Panc1 (cell line): ENCODE data around the gene MACROD1. TPM values are rescaled to one million over a fixed set of nuclear protein-coding genes. Genes with fewer than 3 reads are reported as not detected.

ENCODE experiments used
- ATAC-seq: fragments of 200-7000 bp; cut with Tn5 transposase; 2 replicates; pipeline ENCODE4 v1.9.1; 2020; ENCODE audit warnings: mild to moderate bottlenecking, moderate library complexity
- BruUV-seq: library from RNA; stranded (reverse); fragments of 400-500 nt; replicated peaks from 2 replicates; lab custom pipeline; 2021; lab: Mats Ljungman, UMichigan
- CTCF ChIA-PET: fragments of 300-600 bp; sonication (Branson Sonifier 250); formaldehyde crosslinking; loops from one replicate; lab custom pipeline; 2022; ENCODE audit warnings: antibody characterized with exemption; lab: Charles Lee
- POLR2A ChIA-PET: fragments of 300-600 bp; sonication (Branson Sonifier 250); formaldehyde crosslinking; loops from one replicate; lab custom pipeline; 2022; ENCODE audit warnings: antibody characterized with exemption; lab: Charles Lee
- DNase-seq: peaks from one replicate; pipeline ENCODE4 v3.0.0-alpha.2; 2010; ENCODE audit warnings: low read depth, low spot score
- H3K27ac ChIP-seq: 2 replicates; pipeline ENCODE4 v1.5.1; 2011; ENCODE audit warnings: mild to moderate bottlenecking, low read length, inconsistent platforms
- H3K27me3 ChIP-seq: fragments of 200-500 bp; sonication (Bioruptor generic); 2 replicates; pipeline ENCODE4 v1.6.0; 2014; ENCODE audit warnings: low read length, inconsistent platforms; ENCODE audit not compliant: control insufficient read depth, insufficient read depth
- H3K36me3 ChIP-seq: fragments of 200-500 bp; sonication (Bioruptor generic); 2 replicates; pipeline ENCODE4 v1.5.1; 2014; ENCODE audit warnings: inconsistent platforms, mild to moderate bottlenecking, low read length, moderate library complexity; ENCODE audit not compliant: control insufficient read depth, insufficient read depth
- H3K4me1 ChIP-seq: 2 replicates; pipeline ENCODE4 v1.5.1; 2011; ENCODE audit warnings: inconsistent platforms, mild to moderate bottlenecking, low read length, moderate library complexity; ENCODE audit not compliant: control insufficient read depth, insufficient read depth
- H3K4me3 ChIP-seq, 2 experiments: 2 replicates each; pipeline ENCODE4 v1.5.1; 2011 to 2012; ENCODE audit warnings: low read depth in 2 of 2, low read length in 2 of 2, mild to moderate bottlenecking in 2 of 2, inconsistent platforms in 1 of 2, moderate library complexity in 1 of 2
- H3K9me3 ChIP-seq: fragments of 200-500 bp; sonication (Bioruptor generic); 2 replicates; pipeline ENCODE4 v1.5.1; 2014; ENCODE audit warnings: low read depth, mild to moderate bottlenecking, inconsistent platforms, low read length, moderate library complexity; ENCODE audit not compliant: control insufficient read depth, insufficient read depth
- POLR2AphosphoS5 ChIP-seq: IDR thresholded peaks from 2 replicates; pipeline ENCODE4 v1.6.1; 2012; ENCODE audit warnings: mild to moderate bottlenecking, low read depth, low read length, moderate library complexity
- SIN3A ChIP-seq: IDR thresholded peaks from 2 replicates; pipeline ENCODE4 v1.6.1; 2012; ENCODE audit warnings: low read depth, mild to moderate bottlenecking, low read length, moderate library complexity, borderline replicate concordance; ENCODE audit not compliant: insufficient read depth
- TCF7L2 ChIP-seq: IDR thresholded peaks from 2 replicates; pipeline ENCODE4 v1.6.1; 2011; ENCODE audit warnings: mild to moderate bottlenecking, low read depth, low read length, inconsistent platforms
- in situ Hi-C: cut with HindIII; loops from 2 replicates; pipeline ENCODE4 v1.10.0; 2016; ENCODE audit warnings: low sequenced_read_pairs, low pct_unique_long_range_greater_than_20kb
- intact Hi-C: fragments of 100-400 bp; cut with micrococcal nuclease; formaldehyde crosslinking; loops from one replicate; pipeline ENCODE4 v1.10.0; 2022; ENCODE audit not compliant: unreplicated experiment
- total RNA-seq: library from RNA; stranded (reverse); gene quantifications from one replicate; pipeline ENCODE4 v1.2.1, GENCODE V29; 2021; ENCODE audit not compliant: unreplicated experiment
- TF ChIP-seq, protein P1 (sequence below), 2 experiments: IDR thresholded peaks; 2 replicates each; pipeline ENCODE4 v1.6.1; 2011 to 2012; ENCODE audit warnings: low read depth in 2 of 2, control low read depth in 1 of 2, low read length in 1 of 2, mild to moderate bottlenecking in 1 of 2, moderate library complexity in 1 of 2; ENCODE audit not compliant: insufficient read depth in 1 of 2
- TF ChIP-seq, protein P2 (sequence below): fragments of 450-650 bp; IDR thresholded peaks from 2 replicates; pipeline ENCODE4 v1.5.1; 2017; ENCODE audit warnings: mild to moderate bottlenecking

The MACROD1 gene
- total RNA-seq, 1 experiment from 2014 or later, result 16.8 TPM

DNA sequence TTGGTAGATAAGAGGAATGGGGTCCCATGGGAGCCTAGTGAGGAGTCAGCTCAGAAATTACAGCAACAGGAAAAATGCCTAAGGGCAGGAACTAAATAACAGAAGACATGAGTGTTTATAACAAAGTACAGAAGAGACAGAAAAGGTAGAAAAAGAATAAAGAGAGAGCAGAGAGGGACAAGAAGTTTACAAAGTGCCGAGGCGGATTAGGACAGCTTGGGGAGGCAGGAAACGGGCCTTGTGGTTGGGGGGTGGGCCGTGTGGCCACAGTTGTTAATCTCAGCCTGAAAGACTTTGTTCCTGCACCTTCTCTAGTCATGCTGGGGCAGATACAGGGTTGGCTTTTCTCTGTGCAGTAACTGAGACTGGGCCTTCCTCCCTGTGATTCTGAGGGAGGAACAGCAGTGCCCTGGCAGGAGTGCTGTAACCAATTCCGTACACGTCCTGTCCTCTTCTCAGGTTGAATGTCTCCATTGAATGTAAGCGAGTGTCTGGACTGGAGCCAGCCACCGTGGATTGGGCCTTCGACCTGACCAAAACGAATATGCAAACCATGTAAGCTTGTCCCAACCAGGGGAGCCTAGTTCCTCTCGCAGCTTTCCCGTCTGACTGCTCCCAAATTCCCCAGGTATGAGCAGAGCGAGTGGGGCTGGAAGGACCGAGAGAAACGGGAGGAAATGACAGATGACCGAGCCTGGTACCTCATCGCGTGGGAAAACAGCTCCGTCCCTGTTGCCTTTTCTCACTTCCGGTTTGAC, 214.0 kb downstream of the MACROD1 start:
- intact Hi-C loops (no loop called here), in situ Hi-C loops (no loop called here)
- ChIA-PET POLR2A (interaction anchor here (0.6 kb wide), 1 partner anchor 120 kb away, joined by 18 read pairs; no protein-coding TSS in a partner anchor), CTCF (interaction anchor here (0.6 kb wide), 1 partner anchor 195 kb away, joined by 4 read pairs; no protein-coding TSS in a partner anchor)
- Histone ChIP-seq H3K9me3 (no peaks in the 10 kb centered on the region), H3K27ac (no peak overlapping the region), H3K4me3 (no peak overlapping the region), H3K4me1 (no peaks in the 10 kb centered on the region), H3K27me3 (no peaks in the 10 kb centered on the region), H3K36me3 (peaks cover 10% of the 10 kb centered on the region; the same call in 1 of the 2 replicates)
- no TSS peak for BruUV-seq
- DNase-seq (no peak), ATAC-seq (no peak)
- TF ChIP-seq, protein P1, sequence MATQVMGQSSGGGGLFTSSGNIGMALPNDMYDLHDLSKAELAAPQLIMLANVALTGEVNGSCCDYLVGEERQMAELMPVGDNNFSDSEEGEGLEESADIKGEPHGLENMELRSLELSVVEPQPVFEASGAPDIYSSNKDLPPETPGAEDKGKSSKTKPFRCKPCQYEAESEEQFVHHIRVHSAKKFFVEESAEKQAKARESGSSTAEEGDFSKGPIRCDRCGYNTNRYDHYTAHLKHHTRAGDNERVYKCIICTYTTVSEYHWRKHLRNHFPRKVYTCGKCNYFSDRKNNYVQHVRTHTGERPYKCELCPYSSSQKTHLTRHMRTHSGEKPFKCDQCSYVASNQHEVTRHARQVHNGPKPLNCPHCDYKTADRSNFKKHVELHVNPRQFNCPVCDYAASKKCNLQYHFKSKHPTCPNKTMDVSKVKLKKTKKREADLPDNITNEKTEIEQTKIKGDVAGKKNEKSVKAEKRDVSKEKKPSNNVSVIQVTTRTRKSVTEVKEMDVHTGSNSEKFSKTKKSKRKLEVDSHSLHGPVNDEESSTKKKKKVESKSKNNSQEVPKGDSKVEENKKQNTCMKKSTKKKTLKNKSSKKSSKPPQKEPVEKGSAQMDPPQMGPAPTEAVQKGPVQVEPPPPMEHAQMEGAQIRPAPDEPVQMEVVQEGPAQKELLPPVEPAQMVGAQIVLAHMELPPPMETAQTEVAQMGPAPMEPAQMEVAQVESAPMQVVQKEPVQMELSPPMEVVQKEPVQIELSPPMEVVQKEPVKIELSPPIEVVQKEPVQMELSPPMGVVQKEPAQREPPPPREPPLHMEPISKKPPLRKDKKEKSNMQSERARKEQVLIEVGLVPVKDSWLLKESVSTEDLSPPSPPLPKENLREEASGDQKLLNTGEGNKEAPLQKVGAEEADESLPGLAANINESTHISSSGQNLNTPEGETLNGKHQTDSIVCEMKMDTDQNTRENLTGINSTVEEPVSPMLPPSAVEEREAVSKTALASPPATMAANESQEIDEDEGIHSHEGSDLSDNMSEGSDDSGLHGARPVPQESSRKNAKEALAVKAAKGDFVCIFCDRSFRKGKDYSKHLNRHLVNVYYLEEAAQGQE (IDR thresholded peaks at IDR 0.05; ENCODE audit: insufficient read depth in 1 of 2, low read depth in 2 of 2, low read length in 1 of 2), result no peak
- TF ChIP-seq TCF7L2 (no peak), POLR2AphosphoS5 (no peak), SIN3A (no peak)
- TF ChIP-seq, protein P2, sequence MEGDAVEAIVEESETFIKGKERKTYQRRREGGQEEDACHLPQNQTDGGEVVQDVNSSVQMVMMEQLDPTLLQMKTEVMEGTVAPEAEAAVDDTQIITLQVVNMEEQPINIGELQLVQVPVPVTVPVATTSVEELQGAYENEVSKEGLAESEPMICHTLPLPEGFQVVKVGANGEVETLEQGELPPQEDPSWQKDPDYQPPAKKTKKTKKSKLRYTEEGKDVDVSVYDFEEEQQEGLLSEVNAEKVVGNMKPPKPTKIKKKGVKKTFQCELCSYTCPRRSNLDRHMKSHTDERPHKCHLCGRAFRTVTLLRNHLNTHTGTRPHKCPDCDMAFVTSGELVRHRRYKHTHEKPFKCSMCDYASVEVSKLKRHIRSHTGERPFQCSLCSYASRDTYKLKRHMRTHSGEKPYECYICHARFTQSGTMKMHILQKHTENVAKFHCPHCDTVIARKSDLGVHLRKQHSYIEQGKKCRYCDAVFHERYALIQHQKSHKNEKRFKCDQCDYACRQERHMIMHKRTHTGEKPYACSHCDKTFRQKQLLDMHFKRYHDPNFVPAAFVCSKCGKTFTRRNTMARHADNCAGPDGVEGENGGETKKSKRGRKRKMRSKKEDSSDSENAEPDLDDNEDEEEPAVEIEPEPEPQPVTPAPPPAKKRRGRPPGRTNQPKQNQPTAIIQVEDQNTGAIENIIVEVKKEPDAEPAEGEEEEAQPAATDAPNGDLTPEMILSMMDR, result no peak

Other genes with a start within 250 kb of the MACROD1 start
- 10.2 TPM for gene RCOR2, start 248.9 kb downstream of the MACROD1 start, total RNA-seq
- gene NAA40, start 227.1 kb downstream of the MACROD1 start, total RNA-seq, result 43.2 TPM
- 613 TPM for gene COX8A, start 191.5 kb downstream of the MACROD1 start, total RNA-seq
- gene OTUB1, start 179.7 kb downstream of the MACROD1 start, total RNA-seq, result 118 TPM
- 0.51 TPM for gene FLRT1, start 130.2 kb downstream of the MACROD1 start, total RNA-seq
- gene STIP1, start 20.1 kb upstream of the MACROD1 start, total RNA-seq, result 344 TPM
- 2.9 TPM for gene FERMT3, start 40.6 kb upstream of the MACROD1 start, total RNA-seq
- gene TRPT1, start 60.1 kb upstream of the MACROD1 start, total RNA-seq, result 66.1 TPM
- 98.8 TPM for gene NUDT22, start 60.2 kb upstream of the MACROD1 start, total RNA-seq
- 41.0 TPM for gene DNAJC4, start 64.4 kb upstream of the MACROD1 start, total RNA-seq
- gene VEGFB, start 68.5 kb upstream of the MACROD1 start, total RNA-seq, result 101 TPM
- gene FKBP2, start 75.0 kb upstream of the MACROD1 start, total RNA-seq, result 71.8 TPM
- gene PPP1R14B, start 80.8 kb upstream of the MACROD1 start, total RNA-seq, result 261 TPM
- 41.2 TPM for gene PLCB3, start 85.4 kb upstream of the MACROD1 start, total RNA-seq
- gene BAD, start 118.6 kb upstream of the MACROD1 start, total RNA-seq, result 77.7 TPM
- 183 TPM for gene GPR137, start 119.7 kb upstream of the MACROD1 start, total RNA-seq
- 1.1 TPM for gene KCNK4, start 125.2 kb upstream of the MACROD1 start, total RNA-seq
- 0.64 TPM for gene CATSPERZ, start 134.2 kb upstream of the MACROD1 start, total RNA-seq
- 81.6 TPM for gene ESRRA, start 139.4 kb upstream of the MACROD1 start, total RNA-seq
- 341 TPM for gene TRMT112, start 151.4 kb upstream of the MACROD1 start, total RNA-seq
- 492 TPM for gene PRDX5, start 152.0 kb upstream of the MACROD1 start, total RNA-seq
- gene CCDC88B, start 174.1 kb upstream of the MACROD1 start, total RNA-seq, result 17.1 TPM
- gene RPS6KA4, start 193.0 kb upstream of the MACROD1 start, total RNA-seq, result 74.0 TPM